Naive thymus-derived CD8-positive, alpha-beta T cell (primary cell): ENCODE data around the gene CDKN2A. TPM values are rescaled to one million over a fixed set of nuclear protein-coding genes. Genes with fewer than 3 reads are reported as not detected.
"Not testable (repeated sequence)": the region's sequence is repeated elsewhere in the genome, so short reads cannot be mapped to it uniquely, and the experiment has no call there.

Experiments used
- ATAC-seq, 2 donors: fragments of 150-1000 bp; cut with Tn5 transposase in 1 of 2; sonication (Bioruptor Pico), chemical (Tn5 transposase) in 1 of 2; 1 replicate in 1 of 2; 2 replicates in 1 of 2; pipeline ENCODE4 v1.10.0; 2021; ENCODE audit warnings: mild to moderate bottlenecking in 2 of 2, moderate library complexity in 2 of 2
- POLR2A ChIA-PET: fragments of 350-600 bp; sonication (Branson Sonifier 250); formaldehyde crosslinking; loops from one replicate; lab custom pipeline; 2021; ENCODE audit warnings: antibody characterized with exemption; lab: Charles Lee
- DNase-seq, 10 donors: peaks; one replicate each; pipeline versions ENCODE4 v3.0.0 to v3.0.0-alpha.2; 2020 to 2022
- H3K27ac Mint-ChIP-seq, 10 donors: one replicate each; pipeline ENCODE4 v1.8.0; 2020 to 2022; ENCODE audit warnings: mild to moderate bottlenecking in 10 of 10, mixed read lengths in 10 of 10, moderate library complexity in 4 of 10, inconsistent platforms in 1 of 10
- H3K27me3 Mint-ChIP-seq, 5 donors: one replicate each; pipeline ENCODE4 v1.8.0; 2021 to 2022; ENCODE audit warnings: mixed read lengths in 5 of 5
- H3K36me3 Mint-ChIP-seq, 3 donors: one replicate each; pipeline ENCODE4 v1.8.0; 2020 to 2022; ENCODE audit warnings: mixed read lengths in 3 of 3, mild to moderate bottlenecking in 2 of 3, inconsistent platforms in 1 of 3
- H3K4me1 Mint-ChIP-seq, 4 donors: one replicate each; pipeline ENCODE4 v1.8.0; 2021 to 2022; ENCODE audit warnings: mixed read lengths in 4 of 4
- H3K4me3 Mint-ChIP-seq, 10 donors: one replicate each; pipeline ENCODE4 v1.8.0; 2020 to 2022; ENCODE audit warnings: mild to moderate bottlenecking in 10 of 10, mixed read lengths in 10 of 10, moderate library complexity in 6 of 10, inconsistent platforms in 1 of 10
- H3K9me3 Mint-ChIP-seq, 9 donors: one replicate each; pipeline ENCODE4 v1.8.0; 2020 to 2022; ENCODE audit warnings: mixed read lengths in 9 of 9, mild to moderate bottlenecking in 3 of 9, inconsistent platforms in 1 of 9, moderate library complexity in 1 of 9
- polyA plus RNA-seq, 3 donors: library from polyadenylated mRNA; unstranded; fragments of 300-500 nt; fragmentation: Illumina TruSeq; gene quantifications; one replicate each; pipeline ENCODE4 v1.2.3, GENCODE V29; 2021
- total RNA-seq, 8 experiments: library from RNA in 2 of 8; stranded (reverse) in 2 of 8; gene quantifications; one replicate each; pipeline ENCODE4 v1.2.3 and lab custom pipeline; 2021 to 2026

Gene CDKN2A
- total and polyA plus RNA-seq, 5 experiments from 2014 or later = 0.16 to 4.6 (median 0.77) TPM; not detected in 1

GRCh38 chr9:21964925-21965385 lies 29.2 kb downstream of the CDKN2A start:
- Mint-ChIP-seq H3K36me3 (peaks cover 24 to 42% (median 29%) of the 10 kb centered on the region in 3 donors), H3K4me3 (peak overlapping the region; percentile 34 to 74 (median 52)), H3K27ac (peak overlapping the region in 1 of 10 donors; percentile 24), H3K27me3 (peaks cover 60 to 100% (median 84%) of the 10 kb centered on the region in 5 donors), H3K9me3 (peaks cover 8 to 65% (median 41%) of the 10 kb centered on the region in 9 donors), H3K4me1 (peaks cover 2 to 25% (median 22%) of the 10 kb centered on the region in 4 donors)
- ATAC-seq (peak; percentile 67 to 68), DNase-seq (peak in 7 of 10 donors; percentile 12 to 47 (median 33))
- POLR2A ChIA-PET = no interaction called here

DNA sequence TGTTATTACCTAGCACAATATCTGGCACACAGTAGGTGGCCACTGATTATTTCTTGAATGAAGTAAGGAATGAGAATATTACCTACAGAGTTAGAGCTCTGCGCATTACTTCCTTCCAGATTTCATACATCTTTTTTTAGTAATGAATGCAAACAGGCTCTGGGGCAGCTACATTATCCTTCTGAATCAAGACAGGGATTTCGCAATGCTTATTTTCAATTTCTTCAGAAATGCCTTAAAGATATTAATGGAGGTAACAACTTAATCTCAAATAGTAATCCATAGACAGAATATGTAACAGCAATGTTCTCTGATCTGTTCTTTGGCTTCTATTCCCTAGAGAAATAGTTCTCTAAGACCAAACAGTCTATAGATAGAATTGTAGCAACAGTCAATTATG lies 32.6 kb downstream of the CDKN2A start:
- Mint-ChIP-seq H3K27ac (no peak overlapping the region), H3K9me3 (peaks cover 0 to 33% (median 17%) of the 10 kb centered on the region in 9 donors), H3K4me3 (no peak overlapping the region), H3K4me1 (peaks cover 0 to 19% (median 15%) of the 10 kb centered on the region in 4 donors), H3K36me3 (peaks cover 13 to 21% (median 18%) of the 10 kb centered on the region in 3 donors), H3K27me3 (peaks cover 43 to 70% (median 64%) of the 10 kb centered on the region in 5 donors)
- POLR2A ChIA-PET = no interaction called here
- DNase-seq = no peak
- no peak for ATAC-seq

DNA sequence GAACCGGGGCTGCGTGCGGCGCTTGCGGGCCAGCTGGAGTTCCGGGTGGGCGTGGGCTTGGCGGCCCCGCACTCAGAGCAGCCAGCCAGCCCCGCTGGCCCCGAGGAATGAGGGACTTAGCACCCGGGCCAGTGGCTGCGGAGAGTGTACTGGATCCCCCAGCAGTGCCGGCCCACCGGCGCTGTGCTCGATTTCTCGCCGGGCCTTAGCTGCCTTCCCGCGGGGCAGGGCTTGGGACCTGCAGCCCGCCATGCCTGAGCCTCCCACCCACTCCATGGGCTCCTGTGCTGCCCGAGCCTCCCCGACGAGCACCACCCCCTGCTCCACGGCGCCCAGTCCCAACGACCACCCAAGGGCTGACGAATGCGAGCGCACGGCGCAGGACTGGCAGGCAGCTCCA lies 34.9 kb downstream of the CDKN2A start:
- POLR2A ChIA-PET, ATAC-seq, H3K27ac Mint-ChIP-seq, H3K4me3 Mint-ChIP-seq, H3K4me1 Mint-ChIP-seq, DNase-seq: not testable (repeated sequence)
- H3K9me3 Mint-ChIP-seq = peaks cover 0 to 21% (median 13%) of the 10 kb centered on the region in 9 donors
- peaks cover 28 to 59% (median 47%) of the 10 kb centered on the region in 5 donors for H3K27me3 Mint-ChIP-seq
- H3K36me3 Mint-ChIP-seq = peaks cover 9 to 20% (median 16%) of the 10 kb centered on the region in 3 donors

DNA sequence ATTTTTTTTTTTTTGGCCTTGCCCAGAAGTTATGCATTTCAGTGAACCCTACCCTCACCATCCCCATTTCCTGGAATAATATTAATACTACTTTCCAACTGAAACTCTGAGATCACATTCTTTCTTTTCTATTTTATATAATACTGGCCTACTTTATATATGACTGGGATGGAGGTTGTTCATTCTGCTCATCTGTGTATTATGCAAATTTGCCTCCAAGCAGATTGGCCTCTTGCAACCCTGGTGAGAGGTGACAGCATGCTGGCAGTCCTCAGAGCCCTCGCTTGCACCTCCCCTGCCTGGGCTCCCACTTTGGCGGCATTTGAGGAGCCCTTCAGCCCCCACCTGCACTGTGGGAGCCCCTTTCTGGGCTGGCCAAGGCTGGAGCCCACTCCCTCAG lies 35.4 kb downstream of the CDKN2A start:
- DNase-seq = no peak
- no peak overlapping the region for H3K27ac Mint-ChIP-seq
- POLR2A ChIA-PET = no interaction called here
- no peak overlapping the region for H3K4me3 Mint-ChIP-seq
- no peak for ATAC-seq
- H3K9me3 Mint-ChIP-seq = peaks cover 0 to 19% (median 13%) of the 10 kb centered on the region in 9 donors
- H3K27me3 Mint-ChIP-seq = peaks cover 24 to 57% (median 42%) of the 10 kb centered on the region in 5 donors
- peaks cover 9 to 20% (median 16%) of the 10 kb centered on the region in 3 donors for H3K36me3 Mint-ChIP-seq
- H3K4me1 Mint-ChIP-seq = peaks cover 0 to 1% (median 0%) of the 10 kb centered on the region in 4 donors

DNA sequence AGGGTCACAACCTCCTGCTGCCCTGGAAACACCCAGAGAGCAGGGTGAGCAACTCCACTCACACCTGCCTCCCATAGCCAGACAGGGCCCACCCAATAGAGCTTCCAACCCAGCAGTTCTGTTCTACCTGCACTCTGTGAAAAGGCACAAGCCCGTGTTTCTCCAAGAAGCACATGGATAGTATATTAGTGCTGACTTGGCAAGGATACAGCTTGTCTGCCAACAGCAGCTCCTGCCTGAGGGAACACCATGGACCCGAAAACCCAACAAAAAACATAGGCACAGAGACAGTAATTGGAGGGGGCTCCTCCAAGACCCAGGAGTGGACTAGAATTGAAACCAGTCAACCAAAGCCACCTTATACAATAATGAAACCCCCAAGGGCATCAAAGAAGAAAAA lies 48.6 kb downstream of the CDKN2A start:
- Mint-ChIP-seq H3K9me3 (peaks cover 1 to 31% (median 9%) of the 10 kb centered on the region in 9 donors), H3K4me3 (no peak overlapping the region), H3K27ac (no peak overlapping the region), H3K27me3 (peaks cover 10 to 35% (median 23%) of the 10 kb centered on the region in 5 donors), H3K36me3 (peaks cover 0 to 17% (median 4%) of the 10 kb centered on the region in 3 donors), H3K4me1 (peaks cover 0 to 1% (median 0%) of the 10 kb centered on the region in 4 donors)
- ATAC-seq = no peak
- DNase-seq = no peak
- POLR2A ChIA-PET = no interaction called here

DNA sequence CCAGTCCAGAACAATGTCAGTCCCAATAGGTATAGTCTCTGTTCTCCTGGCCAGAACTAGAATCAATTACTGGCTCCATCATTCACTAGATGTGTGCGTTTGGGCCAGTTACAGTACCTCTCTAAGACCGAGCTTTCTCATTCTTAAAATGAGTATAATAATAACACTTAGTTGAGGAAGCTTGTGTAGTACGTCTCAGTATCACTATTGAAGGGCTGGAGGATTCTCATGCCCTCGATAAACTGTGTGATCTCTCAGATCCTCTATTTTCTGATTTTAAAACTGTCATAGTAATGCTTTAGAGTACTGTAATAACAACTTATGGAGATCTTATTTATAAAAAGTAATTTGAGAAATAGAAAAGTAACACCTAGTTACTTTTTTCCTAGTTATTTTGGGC lies 50.7 kb downstream of the CDKN2A start:
- H3K4me3 Mint-ChIP-seq = no peak overlapping the region
- H3K27me3 Mint-ChIP-seq = peaks cover 10 to 33% (median 22%) of the 10 kb centered on the region in 5 donors
- POLR2A ChIA-PET = no interaction called here
- peaks cover 0 to 15% (median 4%) of the 10 kb centered on the region in 3 donors for H3K36me3 Mint-ChIP-seq
- H3K27ac Mint-ChIP-seq = no peak overlapping the region
- DNase-seq (no peak), ATAC-seq (no peak)
- H3K9me3 Mint-ChIP-seq = peaks cover 1 to 25% (median 9%) of the 10 kb centered on the region in 9 donors
- H3K4me1 Mint-ChIP-seq = peaks cover 0 to 1% (median 0%) of the 10 kb centered on the region in 4 donors

- POLR2A ChIA-PET = no interaction called here
- ATAC-seq (no peak), DNase-seq (no peak)
- Mint-ChIP-seq H3K9me3 (peaks cover 0 to 9% (median 0%) of the 10 kb centered on the region in 9 donors), H3K4me3 (no peak overlapping the region), H3K36me3 (no peaks in the 10 kb centered on the region), H3K27ac (no peak overlapping the region), H3K4me1 (peaks cover 0 to 1% (median 0%) of the 10 kb centered on the region in 4 donors), H3K27me3 (peaks cover 8 to 33% (median 20%) of the 10 kb centered on the region in 5 donors)
These were observed 52.7 kb downstream of the CDKN2A start for GRCh38 chr9:21941337-21941995.

GRCh38 chr9:21936161-21936560 lies 58.0 kb downstream of the CDKN2A start:
- no peak overlapping the region for H3K4me3 Mint-ChIP-seq
- DNase-seq (no peak), ATAC-seq (no peak)
- H3K27me3 Mint-ChIP-seq = no peaks in the 10 kb centered on the region
- H3K27ac Mint-ChIP-seq = no peak overlapping the region
- peaks cover 0 to 1% (median 0%) of the 10 kb centered on the region in 9 donors for H3K9me3 Mint-ChIP-seq
- POLR2A ChIA-PET = no interaction called here
- H3K36me3 Mint-ChIP-seq = peaks cover 12 to 22% (median 17%) of the 10 kb centered on the region in 3 donors
- H3K4me1 Mint-ChIP-seq = no peaks in the 10 kb centered on the region

DNA sequence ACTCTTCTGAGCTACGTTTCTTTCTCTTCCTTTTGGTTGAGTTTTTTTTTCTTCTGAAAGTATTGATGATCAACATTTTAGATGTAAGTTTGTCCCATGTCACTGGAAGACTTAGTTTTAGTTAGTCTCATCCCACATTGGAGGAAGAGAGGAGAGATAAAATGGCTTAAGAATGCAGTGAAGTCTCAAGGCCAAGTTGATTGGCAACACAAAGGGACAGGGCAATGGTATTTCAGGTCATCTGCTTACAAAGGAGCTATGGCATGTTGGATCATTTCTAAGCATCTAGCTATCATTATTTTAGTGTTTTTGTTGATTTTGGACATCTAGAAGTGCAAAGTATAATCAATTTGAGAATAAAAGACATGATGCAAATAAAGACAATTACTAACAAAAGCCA lies 58.6 kb downstream of the CDKN2A start:
- ATAC-seq = no peak
- Mint-ChIP-seq H3K27ac (no peak overlapping the region), H3K4me1 (no peaks in the 10 kb centered on the region), H3K27me3 (no peaks in the 10 kb centered on the region), H3K4me3 (no peak overlapping the region), H3K36me3 (peaks cover 17 to 27% (median 21%) of the 10 kb centered on the region in 3 donors), H3K9me3 (peaks cover 0 to 2% (median 0%) of the 10 kb centered on the region in 9 donors)
- DNase-seq = no peak
- POLR2A ChIA-PET = no interaction called here

- POLR2A ChIA-PET = interaction anchor here (0.7 kb wide), 1 partner anchor 85 kb away, joined by 4 read pairs; no protein-coding TSS in a partner anchor
- no peaks in the 10 kb centered on the region for H3K4me1 Mint-ChIP-seq
- ATAC-seq (no peak), DNase-seq (no peak)
- peaks cover 17 to 37% (median 23%) of the 10 kb centered on the region in 3 donors for H3K36me3 Mint-ChIP-seq
- peaks cover 0 to 17% (median 0%) of the 10 kb centered on the region in 9 donors for H3K9me3 Mint-ChIP-seq
- no peaks in the 10 kb centered on the region for H3K27me3 Mint-ChIP-seq
- H3K4me3 Mint-ChIP-seq = no peak overlapping the region
- no peak overlapping the region for H3K27ac Mint-ChIP-seq
These were observed 60.3 kb downstream of the CDKN2A start for GRCh38 chr9:21933865-21934264.

- ATAC-seq (no peak), DNase-seq (no peak)
- Mint-ChIP-seq H3K36me3 (peaks cover 17 to 37% (median 23%) of the 10 kb centered on the region in 3 donors), H3K4me1 (no peaks in the 10 kb centered on the region), H3K27me3 (no peaks in the 10 kb centered on the region), H3K4me3 (no peak overlapping the region), H3K27ac (peak overlapping the region in 1 of 10 donors; percentile 39), H3K9me3 (peaks cover 0 to 17% (median 0%) of the 10 kb centered on the region in 9 donors)
- POLR2A ChIA-PET = interaction anchor here (0.8 kb wide), 1 partner anchor 14 kb away, joined by 3 read pairs; no protein-coding TSS in a partner anchor
These were observed 60.9 kb downstream of the CDKN2A start for GRCh38 chr9:21933281-21933680.

GRCh38 chr9:21931428-21931827 lies 62.8 kb downstream of the CDKN2A start:
- POLR2A ChIA-PET = no interaction called here
- DNase-seq (no peak), ATAC-seq (no peak)
- Mint-ChIP-seq H3K27ac (no peak overlapping the region), H3K4me1 (no peaks in the 10 kb centered on the region), H3K27me3 (no peaks in the 10 kb centered on the region), H3K4me3 (no peak overlapping the region), H3K9me3 (peaks cover 0 to 17% (median 0%) of the 10 kb centered on the region in 9 donors), H3K36me3 (peaks cover 17 to 37% (median 23%) of the 10 kb centered on the region in 3 donors)

DNA sequence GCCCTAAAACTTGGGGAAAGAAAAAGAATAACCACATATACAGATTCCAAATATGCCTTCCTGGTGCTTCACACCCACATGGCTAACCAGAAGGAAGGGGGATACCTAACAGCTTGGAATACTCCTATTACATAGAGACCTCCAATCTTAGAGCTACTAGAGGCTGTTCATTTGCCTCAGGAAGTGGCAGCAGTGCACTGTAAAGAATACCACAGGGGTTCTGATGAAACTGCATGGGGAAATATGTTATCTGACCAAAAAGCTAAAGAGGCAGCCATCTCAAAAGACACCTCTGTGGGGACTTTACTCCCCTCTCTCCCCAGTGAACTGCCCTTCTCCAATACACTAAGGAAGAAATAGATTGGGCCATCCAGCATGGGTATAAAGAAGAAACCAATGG lies 66.4 kb downstream of the CDKN2A start:
- Mint-ChIP-seq H3K36me3 (peaks cover 19 to 36% (median 19%) of the 10 kb centered on the region in 3 donors), H3K27me3 (no peaks in the 10 kb centered on the region), H3K4me3 (no peak overlapping the region), H3K27ac (no peak overlapping the region), H3K4me1 (peaks cover 0 to 3% (median 0%) of the 10 kb centered on the region in 4 donors), H3K9me3 (peaks cover 0 to 24% (median 0%) of the 10 kb centered on the region in 9 donors)
- DNase-seq = no peak
- POLR2A ChIA-PET = no interaction called here
- no peak for ATAC-seq
